Activated T-cell treated with anti-CD3 and anti-CD28 coated beads, Interleukin-2, amount 50 U/mL, for 72 hours (primary cell): Measurements from ENCODE around the gene TMCC2. TPM values are rescaled to one million over a fixed set of nuclear protein-coding genes. Genes with fewer than 3 reads are reported as not detected.

Source experiments
- ATAC-seq, 2 donors: fragments of 150-1000 bp; cut with Tn5 transposase; replicated peaks in 1 of 2; 2 replicates each; pipeline ENCODE4 v1.10.0; 2021; ENCODE audit warnings: moderate library complexity in 2 of 2, mild to moderate bottlenecking in 1 of 2
- DNase-seq, 2 donors: peaks; one replicate each; pipeline ENCODE4 v3.0.0; 2021 to 2022; ENCODE audit warnings: mixed read lengths in 1 of 2
- H3K27ac Mint-ChIP-seq: one replicate; pipeline ENCODE4 v1.8.0; 2022; ENCODE audit warnings: mild to moderate bottlenecking, moderate library complexity, mixed read lengths
- H3K27me3 Mint-ChIP-seq: one replicate; pipeline ENCODE4 v1.8.0; 2022; ENCODE audit warnings: low read depth, mixed read lengths
- H3K36me3 Mint-ChIP-seq, 2 donors: one replicate each; pipeline ENCODE4 v1.8.0; 2022; ENCODE audit warnings: mixed read lengths in 2 of 2, mild to moderate bottlenecking in 1 of 2; ENCODE audit not compliant: insufficient read depth in 2 of 2
- H3K4me1 Mint-ChIP-seq: one replicate; pipeline ENCODE4 v1.8.0; 2022; ENCODE audit warnings: low read depth, mixed read lengths
- H3K4me3 Mint-ChIP-seq, 2 donors: one replicate each; pipeline ENCODE4 v1.8.0; 2022; ENCODE audit warnings: mild to moderate bottlenecking in 2 of 2, mixed read lengths in 2 of 2, moderate library complexity in 2 of 2
- H3K9me3 Mint-ChIP-seq, 2 donors: one replicate each; pipeline ENCODE4 v1.8.0; 2022; ENCODE audit warnings: mixed read lengths in 2 of 2
- total RNA-seq, 2 donors: library from RNA; stranded (reverse); gene quantifications; one replicate each; pipeline ENCODE4 v1.2.3, GENCODE V29; 2022

The TMCC2 gene
- total RNA-seq, 2 donors from 2014 or later: 4.5 to 5.8 TPM

GRCh38 chr1:205236951-205237475 lies 9.3 kb downstream of the TMCC2 start:
- Mint-ChIP-seq H3K27me3 (no peaks in the 10 kb centered on the region), H3K9me3 (no peaks in the 10 kb centered on the region), H3K4me3 (peak overlapping the region; percentile 58 to 75), H3K4me1 (peaks cover 75% of the 10 kb centered on the region), H3K36me3 (no peaks in the 10 kb centered on the region), H3K27ac (no peak overlapping the region)
- no peak for DNase-seq
- ATAC-seq: no peak

GRCh38 chr1:205237526-205238484 lies 10.1 kb downstream of the TMCC2 start:
- peak overlapping the region; percentile 48 for H3K27ac Mint-ChIP-seq
- H3K4me1 Mint-ChIP-seq: peaks cover 72% of the 10 kb centered on the region
- no peaks in the 10 kb centered on the region for H3K27me3 Mint-ChIP-seq
- H3K9me3 Mint-ChIP-seq: no peaks in the 10 kb centered on the region
- H3K36me3 Mint-ChIP-seq: peaks cover 0 to 4% of the 10 kb centered on the region in 2 donors
- peak overlapping the region; percentile 66 to 75 for H3K4me3 Mint-ChIP-seq
- peak; percentile 77 to 82 for ATAC-seq
- peak; percentile 47 to 58 for DNase-seq

DNA sequence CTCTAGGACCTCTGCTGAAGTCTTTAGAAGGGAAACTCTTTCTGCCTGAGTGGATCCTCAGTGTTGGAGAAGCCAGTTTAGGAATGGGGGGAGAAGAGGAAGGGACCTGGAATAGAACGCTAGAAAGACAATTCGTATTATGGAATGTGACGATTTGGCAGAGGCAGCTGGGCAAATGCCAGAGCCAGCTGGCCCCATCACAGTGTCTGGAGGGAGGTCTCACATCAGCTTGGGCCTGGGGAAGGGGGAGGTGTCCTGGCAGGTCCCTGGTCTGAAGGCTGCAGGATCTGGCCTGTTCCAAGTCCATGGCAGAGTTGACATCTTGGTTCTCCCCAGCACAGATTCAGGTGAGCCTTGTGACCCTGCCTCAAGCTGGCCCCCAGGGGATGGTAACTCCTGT lies 11.3 kb downstream of the TMCC2 start:
- DNase-seq: no peak
- ATAC-seq: no peak
- Mint-ChIP-seq H3K4me1 (peaks cover 61% of the 10 kb centered on the region), H3K4me3 (peak overlapping the region in 1 of 2 donors; percentile 75), H3K27ac (no peak overlapping the region), H3K9me3 (no peaks in the 10 kb centered on the region), H3K36me3 (peaks cover 0 to 4% of the 10 kb centered on the region in 2 donors), H3K27me3 (no peaks in the 10 kb centered on the region)

DNA sequence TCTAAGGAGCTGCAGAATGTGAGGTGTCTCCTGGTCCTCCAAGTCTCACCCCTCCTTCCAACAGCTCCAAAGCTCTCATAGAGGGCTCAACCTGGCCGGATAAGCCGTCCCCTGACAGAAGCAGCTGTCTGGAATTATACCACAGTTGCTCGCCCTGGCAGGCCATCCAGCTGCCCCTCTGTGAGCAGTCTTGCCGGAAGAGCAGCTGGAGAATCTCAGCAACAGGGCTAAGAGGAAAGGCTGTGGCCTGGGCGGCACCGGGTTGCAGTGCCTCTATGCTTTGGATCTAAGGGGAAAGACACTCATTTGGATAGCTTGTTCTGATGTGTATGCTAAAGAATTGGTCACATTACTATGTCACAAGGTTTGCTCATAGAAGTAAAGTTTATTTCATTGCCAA lies 12.4 kb downstream of the TMCC2 start:
- Mint-ChIP-seq H3K36me3 (peaks cover 0 to 4% of the 10 kb centered on the region in 2 donors), H3K4me1 (peaks cover 52% of the 10 kb centered on the region), H3K4me3 (peak overlapping the region; percentile 7 to 13), H3K27me3 (no peaks in the 10 kb centered on the region), H3K9me3 (no peaks in the 10 kb centered on the region), H3K27ac (no peak overlapping the region)
- DNase-seq: peak; percentile 34 to 36
- ATAC-seq: peak; percentile 78 to 80

- Mint-ChIP-seq H3K4me3 (peak overlapping the region in 1 of 2 donors; percentile 7), H3K36me3 (peaks cover 0 to 4% of the 10 kb centered on the region in 2 donors), H3K27ac (no peak overlapping the region), H3K9me3 (no peaks in the 10 kb centered on the region), H3K27me3 (no peaks in the 10 kb centered on the region), H3K4me1 (peaks cover 52% of the 10 kb centered on the region)
- DNase-seq: no peak
- no peak for ATAC-seq
These were observed 12.8 kb downstream of the TMCC2 start for GRCh38 chr1:205240569-205240968.

DNA sequence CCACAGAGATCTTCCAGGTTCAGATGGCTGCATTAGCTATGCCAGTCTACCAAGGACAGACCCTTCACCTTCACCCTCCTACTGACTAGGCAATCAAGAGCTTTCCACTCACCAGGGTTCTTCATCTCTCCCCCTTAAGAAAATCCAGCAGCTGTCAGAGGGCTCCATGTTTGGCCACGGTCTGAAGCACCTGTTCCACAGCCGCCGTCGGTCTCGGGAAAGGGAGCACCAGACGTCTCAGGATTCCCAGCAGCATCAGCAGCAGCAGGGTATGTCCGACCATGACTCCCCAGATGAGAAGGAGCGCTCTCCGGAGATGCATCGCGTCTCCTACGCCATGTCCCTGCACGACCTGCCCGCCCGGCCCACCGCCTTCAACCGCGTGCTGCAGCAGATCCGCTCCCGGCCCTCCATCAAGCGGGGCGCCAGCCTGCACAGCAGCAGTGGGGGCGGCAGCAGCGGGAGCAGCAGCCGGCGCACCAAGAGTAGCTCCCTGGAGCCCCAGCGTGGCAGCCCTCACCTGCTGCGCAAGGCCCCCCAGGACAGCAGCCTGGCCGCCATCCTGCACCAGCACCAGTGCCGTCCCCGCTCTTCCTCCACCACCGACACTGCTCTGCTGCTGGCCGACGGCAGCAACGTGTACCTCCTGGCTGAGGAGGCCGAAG lies 13.8 kb downstream of the TMCC2 start:
- no peak for ATAC-seq
- no peak for DNase-seq
- peaks cover 48% of the 10 kb centered on the region for H3K4me1 Mint-ChIP-seq
- no peak overlapping the region for H3K27ac Mint-ChIP-seq
- H3K4me3 Mint-ChIP-seq: no peak overlapping the region
- no peaks in the 10 kb centered on the region for H3K27me3 Mint-ChIP-seq
- H3K9me3 Mint-ChIP-seq: no peaks in the 10 kb centered on the region
- peaks cover 0 to 4% of the 10 kb centered on the region in 2 donors for H3K36me3 Mint-ChIP-seq

DNA sequence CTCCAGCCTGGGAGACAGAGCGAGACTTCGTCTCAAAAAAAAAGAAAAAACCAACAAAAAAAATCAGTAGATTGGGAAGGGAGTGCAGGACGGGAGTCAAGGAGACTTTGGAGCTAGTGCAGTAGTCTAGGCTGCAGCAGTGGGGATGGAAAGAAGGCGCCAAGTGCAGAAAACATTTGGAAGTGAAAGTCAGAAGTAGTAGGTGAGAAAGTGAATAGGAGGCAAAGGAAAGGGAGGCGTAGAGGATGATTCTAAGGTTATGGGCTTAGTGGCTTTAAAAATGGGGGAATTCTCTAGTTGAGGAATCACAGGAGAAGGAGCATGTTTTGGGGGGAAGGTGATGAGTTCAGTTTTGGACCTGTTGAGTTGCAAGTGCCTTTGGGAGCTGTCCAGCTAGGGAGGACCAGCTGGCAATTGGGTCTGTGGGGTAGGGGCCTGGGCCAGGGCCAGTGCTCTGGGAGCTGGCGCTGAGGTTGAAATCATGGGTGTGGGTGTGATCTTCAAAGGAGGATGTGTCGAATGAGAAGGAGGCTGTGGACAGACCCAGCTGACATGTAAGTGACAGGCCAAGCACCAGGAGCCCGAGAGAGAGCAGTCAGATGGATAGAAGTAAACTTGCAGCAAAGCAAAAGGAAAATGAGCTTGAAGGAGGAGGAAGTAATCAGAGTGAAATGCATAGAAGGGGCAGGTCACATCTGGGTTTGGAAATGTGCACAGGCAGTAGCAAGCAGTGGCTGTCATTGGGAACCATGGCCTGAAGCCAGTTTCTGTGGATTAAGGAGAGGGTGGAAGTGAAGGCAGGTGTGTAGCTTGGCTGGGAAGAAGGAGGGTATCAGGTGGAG lies 15.8 kb downstream of the TMCC2 start:
- Mint-ChIP-seq H3K36me3 (peaks cover 0 to 5% of the 10 kb centered on the region in 2 donors), H3K9me3 (no peaks in the 10 kb centered on the region), H3K27me3 (no peaks in the 10 kb centered on the region), H3K4me1 (peaks cover 27% of the 10 kb centered on the region), H3K27ac (no peak overlapping the region), H3K4me3 (no peak overlapping the region)
- no peak for DNase-seq
- ATAC-seq: no peak

GRCh38 chr1:205244384-205244783 lies 16.6 kb downstream of the TMCC2 start:
- Mint-ChIP-seq H3K9me3 (no peaks in the 10 kb centered on the region), H3K27ac (no peak overlapping the region), H3K27me3 (no peaks in the 10 kb centered on the region), H3K36me3 (peaks cover 0 to 5% of the 10 kb centered on the region in 2 donors), H3K4me3 (no peak overlapping the region), H3K4me1 (peaks cover 24% of the 10 kb centered on the region)
- ATAC-seq (no peak), DNase-seq (no peak)

DNA sequence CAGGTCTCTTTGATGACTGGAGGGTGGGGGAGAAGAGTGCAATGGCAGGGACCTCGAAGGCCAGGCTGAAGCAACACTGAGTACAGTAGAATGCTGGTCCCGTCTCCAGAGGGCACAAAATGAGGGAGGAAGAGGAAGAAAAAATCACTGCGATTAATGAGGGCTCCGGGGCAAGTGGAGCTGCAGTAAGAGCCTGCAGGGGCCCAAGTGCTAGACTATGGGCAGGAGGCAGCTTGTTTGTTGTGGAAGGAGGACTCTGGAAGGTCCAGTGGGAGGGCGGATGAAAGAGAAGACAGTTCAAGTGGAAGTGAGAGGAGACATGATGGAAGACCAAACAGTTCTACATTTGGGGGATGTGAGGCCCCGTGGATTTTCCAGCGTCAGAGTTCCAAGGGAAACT lies 17.4 kb downstream of the TMCC2 start:
- no peak for DNase-seq
- Mint-ChIP-seq H3K9me3 (no peaks in the 10 kb centered on the region), H3K4me3 (no peak overlapping the region), H3K27ac (no peak overlapping the region), H3K4me1 (peaks cover 17% of the 10 kb centered on the region), H3K36me3 (peaks cover 0 to 5% of the 10 kb centered on the region in 2 donors), H3K27me3 (no peaks in the 10 kb centered on the region)
- ATAC-seq: no peak

DNA sequence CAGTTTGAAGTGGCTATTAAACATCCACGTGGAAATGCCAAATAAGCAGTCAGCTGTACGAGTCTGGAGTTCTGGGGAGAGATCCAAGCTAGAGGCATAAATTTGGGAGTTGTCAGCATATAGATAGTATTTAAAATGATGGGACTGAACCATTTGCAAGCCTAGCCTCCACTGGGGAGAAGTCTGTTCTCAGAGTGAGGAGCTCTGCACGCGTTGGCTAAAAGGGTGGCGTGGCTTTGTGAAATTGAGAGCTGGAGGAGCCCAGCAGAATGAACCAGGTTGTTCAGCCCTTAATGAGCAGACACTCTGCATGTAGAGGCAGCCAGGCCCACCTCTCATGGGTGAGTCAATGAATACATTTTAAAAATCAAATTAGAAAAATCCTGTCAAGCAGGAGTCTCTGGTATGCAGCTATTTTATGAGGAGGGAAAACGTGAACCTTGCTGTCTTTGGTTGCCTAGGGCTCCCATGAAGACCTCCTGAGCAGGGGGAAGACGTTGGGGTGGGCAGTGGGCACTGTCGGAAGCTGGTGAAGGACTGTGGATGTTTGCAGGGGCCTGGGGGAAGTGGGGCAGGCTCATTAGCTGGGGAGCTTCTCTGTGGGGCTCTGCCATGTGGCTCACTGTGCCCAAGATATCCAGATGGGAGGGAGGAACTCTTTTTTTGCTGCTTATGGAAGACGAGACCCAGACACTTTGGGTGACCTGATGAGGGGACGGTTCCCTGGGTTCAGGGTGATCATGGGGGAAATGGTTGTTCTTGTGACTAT lies 18.8 kb downstream of the TMCC2 start:
- no peaks in the 10 kb centered on the region for H3K9me3 Mint-ChIP-seq
- peaks cover 9% of the 10 kb centered on the region for H3K4me1 Mint-ChIP-seq
- no peak for ATAC-seq
- no peak overlapping the region for H3K27ac Mint-ChIP-seq
- peak overlapping the region; percentile 9 to 70 for H3K4me3 Mint-ChIP-seq
- DNase-seq: no peak
- peaks cover 0 to 5% of the 10 kb centered on the region in 2 donors for H3K36me3 Mint-ChIP-seq
- no peaks in the 10 kb centered on the region for H3K27me3 Mint-ChIP-seq

GRCh38 chr1:205247130-205247921 lies 19.6 kb downstream of the TMCC2 start:
- peak overlapping the region; percentile 5 to 9 for H3K4me3 Mint-ChIP-seq
- H3K4me1 Mint-ChIP-seq: peaks cover 9% of the 10 kb centered on the region
- peaks cover 0 to 4% of the 10 kb centered on the region in 2 donors for H3K36me3 Mint-ChIP-seq
- H3K9me3 Mint-ChIP-seq: no peaks in the 10 kb centered on the region
- ATAC-seq (peak; percentile 32 to 64), DNase-seq (peak in 1 of 2 donors; percentile 21)
- no peak overlapping the region for H3K27ac Mint-ChIP-seq
- H3K27me3 Mint-ChIP-seq: no peaks in the 10 kb centered on the region
